Activated CD8-positive, alpha-beta memory T cell treated with anti-CD3 and anti-CD28 coated beads, Interleukin-2, amount 10 ng/mL, durations not matched to agents 7 days and 5 days (primary cell): ENCODE data around the gene TAF10. TPM values are rescaled to one million over a fixed set of nuclear protein-coding genes. Genes with fewer than 3 reads are reported as not detected.
A peak's percentile ranks its signal among the peaks of the same experiment; 100 is the strongest.

Experiments
- ATAC-seq: fragments of 150-1000 bp; cut with Tn5 transposase; one replicate; pipeline ENCODE4 v1.10.0; 2021; ENCODE audit warnings: moderate library complexity
- CTCF ChIA-PET: fragments of 350-600 bp; sonication (Branson Sonifier 250); formaldehyde crosslinking; loops from one replicate; lab custom pipeline; 2021; ENCODE audit warnings: antibody characterized with exemption; lab: Charles Lee
- DNase-seq: peaks from one replicate; pipeline ENCODE4 v3.0.0-alpha.2; 2020
- H3K27ac Mint-ChIP-seq: one replicate; pipeline ENCODE4 v1.8.0; 2021; ENCODE audit warnings: mild to moderate bottlenecking, mixed read lengths
- H3K27me3 Mint-ChIP-seq: one replicate; pipeline ENCODE4 v1.8.0; 2021; ENCODE audit warnings: mixed read lengths
- H3K36me3 Mint-ChIP-seq: one replicate; pipeline ENCODE4 v1.8.0; 2021; ENCODE audit warnings: mild to moderate bottlenecking, mixed read lengths
- H3K4me1 Mint-ChIP-seq: one replicate; pipeline ENCODE4 v1.8.0; 2021; ENCODE audit warnings: mixed read lengths
- H3K4me3 Mint-ChIP-seq: one replicate; pipeline ENCODE4 v1.8.0; 2021; ENCODE audit warnings: mild to moderate bottlenecking, moderate library complexity, mixed read lengths
- H3K9me3 Mint-ChIP-seq: one replicate; pipeline ENCODE4 v1.8.0; 2022; ENCODE audit warnings: low read depth, mixed read lengths
- total RNA-seq, 2 experiments: library from RNA; stranded (reverse); gene quantifications; one replicate each; pipeline ENCODE4 v1.2.3, GENCODE V29; 2021

The TAF10 gene
- total RNA-seq, 2 experiments from 2014 or later = 134 to 144 TPM

DNA sequence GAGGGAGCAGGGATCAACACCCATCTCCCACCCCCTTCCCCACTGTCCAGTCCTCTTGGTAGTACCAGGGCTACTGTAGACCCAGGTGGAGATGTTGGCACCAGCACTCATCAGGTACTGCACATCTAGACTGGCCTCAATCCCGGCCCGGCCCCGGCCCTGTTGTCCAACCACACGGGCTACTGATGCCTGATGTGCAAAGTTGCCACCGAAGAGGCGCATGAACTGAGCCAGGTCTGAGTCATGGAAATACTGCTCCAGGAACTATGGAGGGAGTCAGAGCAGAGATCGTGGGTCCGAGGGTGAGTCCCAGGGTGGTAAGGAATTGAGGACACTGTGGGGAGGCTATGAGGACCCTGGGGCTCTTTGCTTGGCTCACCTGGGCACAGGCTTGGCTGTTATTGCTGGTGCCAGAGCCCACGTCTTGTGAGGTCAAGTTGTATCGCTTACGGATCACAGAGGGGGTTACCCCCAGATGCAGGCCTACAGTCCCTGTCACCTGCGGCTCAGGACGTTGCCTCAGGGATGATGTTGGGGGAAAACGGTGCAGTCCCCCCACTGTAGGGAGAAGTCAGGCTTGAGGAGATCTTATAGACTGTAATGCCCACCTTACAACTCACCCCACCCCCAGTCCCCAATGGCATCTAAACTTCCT is 4.7 kb upstream of the TAF10 start:
- CTCF ChIA-PET = interaction anchor here (2.5 to 3.5 kb wide), 2 partner anchors 10 to 13 kb away, joined by 14 to 36 read pairs; partner anchors contain the start of genes ILK and RRP8
- H3K4me3 Mint-ChIP-seq = no peak overlapping the region
- H3K9me3 Mint-ChIP-seq = no peaks in the 10 kb centered on the region
- DNase-seq (no peak), ATAC-seq (no peak)
- peaks cover 2% of the 10 kb centered on the region for H3K4me1 Mint-ChIP-seq
- H3K27me3 Mint-ChIP-seq = no peaks in the 10 kb centered on the region
- peaks cover 11% of the 10 kb centered on the region for H3K36me3 Mint-ChIP-seq
- no peak overlapping the region for H3K27ac Mint-ChIP-seq

GRCh38 chr11:6615882-6616585 is 4.0 kb upstream of the TAF10 start:
- H3K4me3 Mint-ChIP-seq = no peak overlapping the region
- DNase-seq (no peak), ATAC-seq (no peak)
- H3K36me3 Mint-ChIP-seq = peaks cover 16% of the 10 kb centered on the region
- no peaks in the 10 kb centered on the region for H3K27me3 Mint-ChIP-seq
- H3K9me3 Mint-ChIP-seq = no peaks in the 10 kb centered on the region
- CTCF ChIA-PET = interaction anchor here (1.2 kb wide), 1 partner anchor 11 kb away, joined by 3 read pairs; no protein-coding TSS in a partner anchor
- H3K4me1 Mint-ChIP-seq = peaks cover 6% of the 10 kb centered on the region
- peak overlapping the region; percentile 10 for H3K27ac Mint-ChIP-seq

GRCh38 chr11:6615046-6615445 is 3.0 kb upstream of the TAF10 start:
- no peak overlapping the region for H3K4me3 Mint-ChIP-seq
- H3K27ac Mint-ChIP-seq = no peak overlapping the region
- H3K36me3 Mint-ChIP-seq = peaks cover 25% of the 10 kb centered on the region
- ATAC-seq (no peak), DNase-seq (no peak)
- peaks cover 16% of the 10 kb centered on the region for H3K4me1 Mint-ChIP-seq
- no peaks in the 10 kb centered on the region for H3K27me3 Mint-ChIP-seq
- H3K9me3 Mint-ChIP-seq = no peaks in the 10 kb centered on the region
- CTCF ChIA-PET = interaction anchor here (1.2 kb wide), 1 partner anchor 12 kb away, joined by 3 read pairs; no protein-coding TSS in a partner anchor

- DNase-seq (no peak), ATAC-seq (no peak)
- H3K36me3 Mint-ChIP-seq = peaks cover 31% of the 10 kb centered on the region
- H3K4me3 Mint-ChIP-seq = no peak overlapping the region
- peaks cover 22% of the 10 kb centered on the region for H3K4me1 Mint-ChIP-seq
- H3K27me3 Mint-ChIP-seq = no peaks in the 10 kb centered on the region
- H3K9me3 Mint-ChIP-seq = no peaks in the 10 kb centered on the region
- H3K27ac Mint-ChIP-seq = no peak overlapping the region
- CTCF ChIA-PET = interaction anchor here (0.6 kb wide), 1 partner anchor 10 kb away, joined by 4 read pairs; no protein-coding TSS in a partner anchor
These were observed 2.4 kb upstream of the TAF10 start for GRCh38 chr11:6614446-6614845.

GRCh38 chr11:6613496-6613895 is 1.5 kb upstream of the TAF10 start:
- CTCF ChIA-PET = interaction anchor here (0.7 to 3.1 kb wide), 10 partner anchors 9 to 234 kb away, joined by 3 to 24 read pairs (median 8); partner anchors contain the start of genes ILK and MRPL17
- no peak for ATAC-seq
- DNase-seq = no peak
- Mint-ChIP-seq H3K4me3 (no peak overlapping the region), H3K27ac (no peak overlapping the region), H3K4me1 (peaks cover 30% of the 10 kb centered on the region), H3K36me3 (peaks cover 39% of the 10 kb centered on the region), H3K27me3 (no peaks in the 10 kb centered on the region), H3K9me3 (no peaks in the 10 kb centered on the region)

GRCh38 chr11:6611963-6612212 is 128 bp downstream of the TAF10 start:
- no peaks in the 10 kb centered on the region for H3K9me3 Mint-ChIP-seq
- DNase-seq = no peak
- CTCF ChIA-PET = interaction anchor here (0.9 to 3.1 kb wide), 17 partner anchors 11 to 233 kb away, joined by 3 to 24 read pairs (median 6); partner anchors contain the start of genes ARFIP2, MRPL17 and TIMM10B
- peaks cover 45% of the 10 kb centered on the region for H3K4me1 Mint-ChIP-seq
- H3K27ac Mint-ChIP-seq = peak overlapping the region; percentile 91
- ATAC-seq = no peak
- no peaks in the 10 kb centered on the region for H3K27me3 Mint-ChIP-seq
- H3K36me3 Mint-ChIP-seq = peaks cover 51% of the 10 kb centered on the region
- H3K4me3 Mint-ChIP-seq = no peak overlapping the region

DNA sequence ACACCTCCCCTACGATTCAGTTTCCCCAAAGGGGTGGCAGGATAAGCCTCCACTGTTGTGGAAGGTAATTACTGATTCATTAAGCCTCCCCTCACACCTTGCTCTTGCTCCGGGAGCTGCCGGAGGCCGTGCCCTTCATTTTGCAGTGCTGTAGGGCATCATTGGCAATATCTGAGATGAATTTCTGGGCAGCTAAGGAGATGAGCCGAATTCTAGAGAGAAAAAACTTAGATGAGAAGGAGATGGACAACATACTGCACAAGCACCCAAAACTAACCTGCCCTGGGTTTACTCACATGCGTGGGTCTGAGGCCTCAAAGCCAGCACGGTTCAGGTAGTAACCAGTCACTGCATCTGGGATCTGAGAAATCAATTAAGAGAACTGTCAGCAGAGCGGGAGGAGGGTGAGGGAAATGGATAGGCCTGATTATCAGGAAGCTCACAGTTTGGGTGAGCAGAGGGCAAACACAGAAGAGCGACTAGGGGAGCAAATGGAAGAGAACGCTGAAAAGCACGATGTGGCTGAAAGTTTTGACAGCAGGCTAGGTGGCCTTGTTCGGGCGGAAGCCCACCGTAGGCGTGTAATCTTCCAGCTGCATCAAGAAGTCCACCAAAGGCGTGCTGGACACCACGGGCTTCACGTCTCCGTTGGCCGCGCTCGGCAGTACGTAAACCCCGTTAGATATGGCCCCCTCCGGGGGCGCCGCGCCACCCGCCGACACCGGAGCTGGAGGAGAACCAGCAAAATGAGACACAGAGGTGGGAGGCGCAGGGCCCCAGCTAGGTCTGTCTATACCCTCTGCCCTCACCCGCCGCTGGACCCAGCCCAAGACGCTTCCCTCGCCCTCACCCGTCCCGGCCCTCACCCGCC is 689 bp downstream of the TAF10 start:
- ATAC-seq = no peak
- Mint-ChIP-seq H3K4me3 (no peak overlapping the region), H3K36me3 (peaks cover 53% of the 10 kb centered on the region), H3K9me3 (no peaks in the 10 kb centered on the region), H3K27me3 (no peaks in the 10 kb centered on the region), H3K27ac (peak overlapping the region; percentile 91), H3K4me1 (peaks cover 51% of the 10 kb centered on the region)
- CTCF ChIA-PET = interaction anchor here (0.9 to 3.1 kb wide), 15 partner anchors 12 to 232 kb away, joined by 3 to 24 read pairs (median 7); partner anchors contain the start of genes ARFIP2, MRPL17 and TIMM10B
- peak; percentile 57 for DNase-seq

DNA sequence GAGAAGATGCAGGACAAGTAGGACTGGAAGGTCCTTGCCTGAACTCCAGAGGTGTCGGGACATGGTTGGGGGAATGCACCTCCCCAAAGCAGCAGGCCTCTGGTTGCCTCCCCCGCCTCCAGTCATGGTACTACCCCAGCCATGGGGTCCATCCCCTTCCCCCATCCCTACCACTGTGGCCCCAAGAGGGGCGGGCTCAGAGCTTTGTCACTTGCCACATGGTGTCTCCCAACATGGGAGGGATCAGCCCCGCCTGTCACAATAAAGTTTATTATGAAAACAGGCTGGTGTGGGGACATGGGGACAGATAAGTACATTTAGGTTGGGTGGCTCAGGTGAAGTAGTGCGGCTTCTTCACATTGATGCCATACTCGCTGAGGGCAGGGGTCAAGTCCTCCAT is 1.4 kb downstream of the TAF10 start:
- ATAC-seq (no peak), DNase-seq (peak; percentile 43)
- H3K27me3 Mint-ChIP-seq = no peaks in the 10 kb centered on the region
- H3K27ac Mint-ChIP-seq = peak overlapping the region; percentile 91
- peaks cover 52% of the 10 kb centered on the region for H3K36me3 Mint-ChIP-seq
- H3K9me3 Mint-ChIP-seq = no peaks in the 10 kb centered on the region
- H3K4me1 Mint-ChIP-seq = peaks cover 53% of the 10 kb centered on the region
- CTCF ChIA-PET = interaction anchor here (1.3 to 2.9 kb wide), 3 partner anchors 58 to 73 kb away, joined by 3 to 24 read pairs (median 18); partner anchors contain the start of gene MRPL17
- H3K4me3 Mint-ChIP-seq = peak overlapping the region; percentile 15

DNA sequence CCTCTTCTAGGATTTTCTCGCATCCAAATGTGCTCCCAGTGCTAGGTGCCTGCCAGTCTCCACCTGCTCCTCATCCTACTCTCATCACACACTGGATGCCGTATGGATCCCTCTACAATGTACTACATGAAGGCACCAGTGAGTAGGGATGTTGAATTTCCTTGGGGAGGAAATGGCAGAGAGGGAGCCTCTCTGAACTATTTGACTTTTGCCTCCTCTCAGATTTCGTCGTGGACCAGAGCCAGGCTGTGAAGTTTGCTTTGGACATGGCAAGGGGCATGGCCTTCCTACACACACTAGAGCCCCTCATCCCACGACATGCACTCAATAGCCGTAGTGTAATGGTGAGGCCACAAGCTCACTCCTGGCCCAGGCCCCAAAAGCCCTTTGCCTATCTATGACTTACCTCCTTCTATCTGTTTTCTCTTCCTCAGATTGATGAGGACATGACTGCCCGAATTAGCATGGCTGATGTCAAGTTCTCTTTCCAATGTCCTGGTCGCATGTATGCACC is 2.5 kb downstream of the TAF10 start:
- H3K36me3 Mint-ChIP-seq = peaks cover 47% of the 10 kb centered on the region
- CTCF ChIA-PET = interaction anchor here (1.3 to 3.3 kb wide), 2 partner anchors 64 to 74 kb away, joined by 3 to 18 read pairs; partner anchors contain the start of gene MRPL17
- no peak overlapping the region for H3K27ac Mint-ChIP-seq
- H3K27me3 Mint-ChIP-seq = no peaks in the 10 kb centered on the region
- DNase-seq (peak; percentile 39), ATAC-seq (no peak)
- H3K4me1 Mint-ChIP-seq = peaks cover 53% of the 10 kb centered on the region
- H3K4me3 Mint-ChIP-seq = peak overlapping the region; percentile 15
- H3K9me3 Mint-ChIP-seq = no peaks in the 10 kb centered on the region

GRCh38 chr11:6608726-6609501 is 3.1 kb downstream of the TAF10 start:
- Mint-ChIP-seq H3K27me3 (no peaks in the 10 kb centered on the region), H3K4me1 (peaks cover 53% of the 10 kb centered on the region), H3K27ac (peak overlapping the region; percentile 71), H3K4me3 (no peak overlapping the region), H3K9me3 (no peaks in the 10 kb centered on the region), H3K36me3 (peaks cover 47% of the 10 kb centered on the region)
- DNase-seq (peak; percentile 38), ATAC-seq (no peak)
- CTCF ChIA-PET = interaction anchor here (1.3 to 3.3 kb wide), 2 partner anchors 65 to 74 kb away, joined by 3 to 18 read pairs; partner anchors contain the start of gene MRPL17

- Mint-ChIP-seq H3K27me3 (no peaks in the 10 kb centered on the region), H3K4me1 (peaks cover 53% of the 10 kb centered on the region), H3K27ac (peak overlapping the region; percentile 71), H3K36me3 (peaks cover 47% of the 10 kb centered on the region), H3K4me3 (no peak overlapping the region), H3K9me3 (no peaks in the 10 kb centered on the region)
- CTCF ChIA-PET = interaction anchor here (1.3 to 3.3 kb wide), 5 partner anchors 10 to 98 kb away, joined by 4 to 18 read pairs (median 4); partner anchors contain the start of genes MRPL17 and TPP1
- no peak for ATAC-seq
- peak; percentile 38 for DNase-seq
These were observed 4.0 kb downstream of the TAF10 start for GRCh38 chr11:6608011-6608410.
